ENCODE measurements around the gene ABCD2.

Gene ABCD2

DNA sequence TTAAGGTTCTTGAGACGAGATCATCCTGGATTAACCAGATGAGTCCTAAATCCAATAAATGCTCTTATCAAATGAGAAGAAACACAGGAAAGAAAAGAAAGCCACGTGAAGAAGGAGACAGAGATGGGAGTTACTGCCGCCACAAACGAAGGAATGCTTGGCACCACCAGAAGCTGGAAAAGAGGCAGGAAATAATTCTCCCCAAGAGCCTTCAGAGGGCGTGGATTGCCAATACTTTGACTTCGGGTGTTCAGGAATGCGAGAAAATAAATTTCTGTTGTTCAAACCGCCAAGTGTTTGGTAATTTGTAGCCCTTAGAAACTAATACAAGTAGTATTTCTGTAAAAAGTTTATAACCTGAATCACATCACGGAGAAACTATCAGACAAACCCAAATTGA is 31.3 kb downstream of the ABCD2 start:
- H3F3A ChIP-seq (ENCODE audit: insufficient read depth, low read length), result no peaks in the 10 kb centered on the region
- no peaks in the 10 kb centered on the region for H3K79me2 ChIP-seq (ENCODE audit: low read length)
- no peaks in the 10 kb centered on the region for H3K36me3 ChIP-seq (replicated peaks; ENCODE audit: insufficient read depth, low read length)
- H3K27me3 ChIP-seq (replicated peaks; ENCODE audit: insufficient read depth, low read length), result no peaks in the 10 kb centered on the region
- H3K4me1 ChIP-seq (ENCODE audit: low read length), result no peaks in the 10 kb centered on the region
- no peak overlapping the region for H3K4me2 ChIP-seq (ENCODE audit: low read depth, low read length)
- H4K20me1 ChIP-seq (ENCODE audit: insufficient read depth, low read length), result no peaks in the 10 kb centered on the region
- TF ChIP-seq, protein P1, sequence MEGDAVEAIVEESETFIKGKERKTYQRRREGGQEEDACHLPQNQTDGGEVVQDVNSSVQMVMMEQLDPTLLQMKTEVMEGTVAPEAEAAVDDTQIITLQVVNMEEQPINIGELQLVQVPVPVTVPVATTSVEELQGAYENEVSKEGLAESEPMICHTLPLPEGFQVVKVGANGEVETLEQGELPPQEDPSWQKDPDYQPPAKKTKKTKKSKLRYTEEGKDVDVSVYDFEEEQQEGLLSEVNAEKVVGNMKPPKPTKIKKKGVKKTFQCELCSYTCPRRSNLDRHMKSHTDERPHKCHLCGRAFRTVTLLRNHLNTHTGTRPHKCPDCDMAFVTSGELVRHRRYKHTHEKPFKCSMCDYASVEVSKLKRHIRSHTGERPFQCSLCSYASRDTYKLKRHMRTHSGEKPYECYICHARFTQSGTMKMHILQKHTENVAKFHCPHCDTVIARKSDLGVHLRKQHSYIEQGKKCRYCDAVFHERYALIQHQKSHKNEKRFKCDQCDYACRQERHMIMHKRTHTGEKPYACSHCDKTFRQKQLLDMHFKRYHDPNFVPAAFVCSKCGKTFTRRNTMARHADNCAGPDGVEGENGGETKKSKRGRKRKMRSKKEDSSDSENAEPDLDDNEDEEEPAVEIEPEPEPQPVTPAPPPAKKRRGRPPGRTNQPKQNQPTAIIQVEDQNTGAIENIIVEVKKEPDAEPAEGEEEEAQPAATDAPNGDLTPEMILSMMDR (IDR thresholded peaks at IDR 0.05; ENCODE audit: low read length), result no peak
- TF ChIP-seq EZH2 (optimal IDR thresholded peaks at IDR 0.05; ENCODE audit: low read depth, low read length), result no peak
- TF ChIP-seq EZH2phosphoT487 (IDR thresholded peaks at IDR 0.05; ENCODE audit: low read length), result no peak
- no peaks in the 10 kb centered on the region for H3K9me3 ChIP-seq (replicated peaks; ENCODE audit: insufficient read depth, low read length)
- H3K9me2 ChIP-seq (replicated peaks; ENCODE audit: insufficient read depth, low read length), result no peaks in the 10 kb centered on the region
- H3K9ac ChIP-seq (ENCODE audit: low read length), result no peak overlapping the region
- H2AFZ ChIP-seq (ENCODE audit: low read length), result no peak overlapping the region
- no peak overlapping the region for H3K4me3 ChIP-seq (ENCODE audit: low read length)
- DNase-seq, result no peak
- no peak overlapping the region for H3K27ac ChIP-seq (ENCODE audit: low read length)

DNA sequence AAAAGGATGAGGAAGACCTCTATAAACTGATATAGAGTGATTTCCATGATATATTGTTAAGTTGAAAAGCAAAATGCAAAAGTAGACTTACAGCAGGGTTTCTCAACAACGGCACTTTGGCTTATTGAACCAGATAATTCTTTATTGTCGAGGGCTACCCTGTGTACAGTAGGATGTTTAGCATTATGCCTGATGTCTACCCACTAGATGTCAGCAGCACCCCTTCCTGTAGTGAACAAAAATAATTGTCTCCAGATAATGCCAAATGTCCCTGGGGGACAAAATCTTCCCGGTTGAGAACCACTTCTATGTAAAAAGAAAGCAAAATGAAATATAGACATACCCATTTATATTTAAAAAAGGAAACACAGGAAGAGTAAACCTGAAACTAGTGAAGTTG is 32.4 kb downstream of the ABCD2 start:
- no peaks in the 10 kb centered on the region for H3K9me2 ChIP-seq (replicated peaks; ENCODE audit: insufficient read depth, low read length)
- no peaks in the 10 kb centered on the region for H3K27me3 ChIP-seq (replicated peaks; ENCODE audit: insufficient read depth, low read length)
- H3K4me3 ChIP-seq (ENCODE audit: low read length), result no peak overlapping the region
- H3F3A ChIP-seq (ENCODE audit: insufficient read depth, low read length), result no peaks in the 10 kb centered on the region
- H3K9ac ChIP-seq (ENCODE audit: low read length), result no peak overlapping the region
- H3K9me3 ChIP-seq (replicated peaks; ENCODE audit: insufficient read depth, low read length), result no peaks in the 10 kb centered on the region
- no peak overlapping the region for H3K4me2 ChIP-seq (ENCODE audit: low read depth, low read length)
- no peak overlapping the region for H2AFZ ChIP-seq (ENCODE audit: low read length)
- no peak overlapping the region for H3K27ac ChIP-seq (ENCODE audit: low read length)
- no peaks in the 10 kb centered on the region for H4K20me1 ChIP-seq (ENCODE audit: insufficient read depth, low read length)
- H3K4me1 ChIP-seq (ENCODE audit: low read length), result no peaks in the 10 kb centered on the region
- TF ChIP-seq EZH2phosphoT487 (IDR thresholded peaks at IDR 0.05; ENCODE audit: low read length) (no peak), EZH2 (optimal IDR thresholded peaks at IDR 0.05; ENCODE audit: low read depth, low read length) (no peak)
- TF ChIP-seq, protein P1 (IDR thresholded peaks at IDR 0.05; ENCODE audit: low read length), result peak; percentile 63
- peak; percentile 43 for DNase-seq
- H3K36me3 ChIP-seq (replicated peaks; ENCODE audit: insufficient read depth, low read length), result no peaks in the 10 kb centered on the region
- no peaks in the 10 kb centered on the region for H3K79me2 ChIP-seq (ENCODE audit: low read length)

DNA sequence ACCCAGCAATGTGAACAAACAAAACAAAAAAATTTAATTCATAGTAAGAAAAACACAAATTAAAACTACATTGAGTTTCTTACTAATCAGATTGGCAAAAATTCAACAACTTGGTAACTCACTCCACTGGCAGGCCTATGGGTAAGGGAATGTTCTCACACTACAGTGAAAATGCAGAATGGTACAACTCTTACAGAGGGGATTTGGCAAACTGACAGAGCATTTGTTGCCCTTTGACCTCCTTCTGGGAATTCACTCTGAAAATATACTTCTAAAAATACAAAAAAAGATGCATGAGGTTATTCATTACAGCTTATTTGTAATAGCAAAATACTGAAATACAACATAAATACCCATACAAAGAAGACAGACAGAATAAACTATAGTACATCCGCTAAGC is 32.8 kb downstream of the ABCD2 start:
- Histone ChIP-seq H3K9me3 (replicated peaks; ENCODE audit: insufficient read depth, low read length) (no peaks in the 10 kb centered on the region), H3K27me3 (replicated peaks; ENCODE audit: insufficient read depth, low read length) (no peaks in the 10 kb centered on the region), H2AFZ (ENCODE audit: low read length) (no peak overlapping the region), H3K4me2 (ENCODE audit: low read depth, low read length) (no peak overlapping the region), H3K4me1 (ENCODE audit: low read length) (no peaks in the 10 kb centered on the region), H3K9me2 (replicated peaks; ENCODE audit: insufficient read depth, low read length) (no peaks in the 10 kb centered on the region), H3K4me3 (ENCODE audit: low read length) (no peak overlapping the region), H4K20me1 (ENCODE audit: insufficient read depth, low read length) (no peaks in the 10 kb centered on the region), H3K9ac (ENCODE audit: low read length) (no peak overlapping the region), H3F3A (ENCODE audit: insufficient read depth, low read length) (no peaks in the 10 kb centered on the region), H3K79me2 (ENCODE audit: low read length) (no peaks in the 10 kb centered on the region), H3K27ac (ENCODE audit: low read length) (no peak overlapping the region), H3K36me3 (replicated peaks; ENCODE audit: insufficient read depth, low read length) (no peaks in the 10 kb centered on the region)
- no peak for TF ChIP-seq EZH2 (optimal IDR thresholded peaks at IDR 0.05; ENCODE audit: low read depth, low read length)
- TF ChIP-seq EZH2phosphoT487 (IDR thresholded peaks at IDR 0.05; ENCODE audit: low read length), result no peak
- TF ChIP-seq, protein P1 (IDR thresholded peaks at IDR 0.05; ENCODE audit: low read length), result no peak
- no peak for DNase-seq
